Measurements from ENCODE around the gene FCHO2. TPM values are rescaled to one million over a fixed set of nuclear protein-coding genes. Genes with fewer than 3 reads are reported as not detected.

FCHO2 gene
- total and polyA plus RNA-seq, 2 of the 4 experiments (the other 2 are of a cell fraction), result 6.1 to 23.5 TPM

GRCh38 chr5:73129143-73129542 is 173.3 kb downstream of the FCHO2 start:
- TF ChIP-seq, protein P1, sequence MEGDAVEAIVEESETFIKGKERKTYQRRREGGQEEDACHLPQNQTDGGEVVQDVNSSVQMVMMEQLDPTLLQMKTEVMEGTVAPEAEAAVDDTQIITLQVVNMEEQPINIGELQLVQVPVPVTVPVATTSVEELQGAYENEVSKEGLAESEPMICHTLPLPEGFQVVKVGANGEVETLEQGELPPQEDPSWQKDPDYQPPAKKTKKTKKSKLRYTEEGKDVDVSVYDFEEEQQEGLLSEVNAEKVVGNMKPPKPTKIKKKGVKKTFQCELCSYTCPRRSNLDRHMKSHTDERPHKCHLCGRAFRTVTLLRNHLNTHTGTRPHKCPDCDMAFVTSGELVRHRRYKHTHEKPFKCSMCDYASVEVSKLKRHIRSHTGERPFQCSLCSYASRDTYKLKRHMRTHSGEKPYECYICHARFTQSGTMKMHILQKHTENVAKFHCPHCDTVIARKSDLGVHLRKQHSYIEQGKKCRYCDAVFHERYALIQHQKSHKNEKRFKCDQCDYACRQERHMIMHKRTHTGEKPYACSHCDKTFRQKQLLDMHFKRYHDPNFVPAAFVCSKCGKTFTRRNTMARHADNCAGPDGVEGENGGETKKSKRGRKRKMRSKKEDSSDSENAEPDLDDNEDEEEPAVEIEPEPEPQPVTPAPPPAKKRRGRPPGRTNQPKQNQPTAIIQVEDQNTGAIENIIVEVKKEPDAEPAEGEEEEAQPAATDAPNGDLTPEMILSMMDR (conservative IDR thresholded peaks at IDR 0.05; ENCODE audit: low read depth, low read length), result no peak
- TF ChIP-seq BHLHE40 (IDR thresholded peaks at IDR 0.05; ENCODE audit: low read depth, low read length), result no peak
- TF ChIP-seq, protein P2, sequence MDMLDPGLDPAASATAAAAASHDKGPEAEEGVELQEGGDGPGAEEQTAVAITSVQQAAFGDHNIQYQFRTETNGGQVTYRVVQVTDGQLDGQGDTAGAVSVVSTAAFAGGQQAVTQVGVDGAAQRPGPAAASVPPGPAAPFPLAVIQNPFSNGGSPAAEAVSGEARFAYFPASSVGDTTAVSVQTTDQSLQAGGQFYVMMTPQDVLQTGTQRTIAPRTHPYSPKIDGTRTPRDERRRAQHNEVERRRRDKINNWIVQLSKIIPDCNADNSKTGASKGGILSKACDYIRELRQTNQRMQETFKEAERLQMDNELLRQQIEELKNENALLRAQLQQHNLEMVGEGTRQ (IDR thresholded peaks at IDR 0.05; ENCODE audit: low read depth, low read length), result no peak
- no peak for TF ChIP-seq RCOR1 (IDR thresholded peaks at IDR 0.05; ENCODE audit: insufficient replicate concordance, low read length)
- no peak for TF ChIP-seq POLR2A (IDR thresholded peaks at IDR 0.05; ENCODE audit: low read depth, low read length)
- TF ChIP-seq NFE2L2 (IDR thresholded peaks at IDR 0.05; ENCODE audit: low read depth, low read length), result no peak
- TF ChIP-seq MXI1 (IDR thresholded peaks at IDR 0.05; ENCODE audit: borderline replicate concordance, low read depth, low read length), result no peak
- TF ChIP-seq SMC3 (IDR thresholded peaks at IDR 0.05; ENCODE audit: low read depth, low read length), result no peak
- no peak for TF ChIP-seq MAZ (IDR thresholded peaks at IDR 0.05; ENCODE audit: borderline replicate concordance, low read depth, low read length)
- no peak for TF ChIP-seq MAFK (IDR thresholded peaks at IDR 0.05; ENCODE audit: low read depth, low read length)
- TF ChIP-seq FOS (IDR thresholded peaks at IDR 0.05; ENCODE audit: low read depth, low read length), result no peak
- ATAC-seq (ENCODE audit: low read depth) (no peak), DNase-seq (no peak)
- in situ Hi-C loops (cut with MboI; ENCODE audit: low sequenced_read_pairs), result no loop called here
- Histone ChIP-seq H2BK20ac (ENCODE audit: low read depth, low read length) (no peak overlapping the region), H2BK15ac (ENCODE audit: low read depth, low read length) (no peak overlapping the region), H2AFZ (replicated peaks; ENCODE audit: low read length, poor library complexity) (no peak overlapping the region), H2BK120ac (ENCODE audit: low read depth, low read length) (no peak overlapping the region), H2AK9ac (replicated peaks; ENCODE audit: low read depth, low read length, poor library complexity) (no peak overlapping the region), H3K9me3 (ENCODE audit: control insufficient read depth, insufficient read depth, low read length) (no peaks in the 10 kb centered on the region), H3K36me3 (ENCODE audit: control insufficient read depth, insufficient read depth, low read length) (no peaks in the 10 kb centered on the region), H2AK5ac (ENCODE audit: low read depth, low read length) (no peak overlapping the region), H4K5ac (ENCODE audit: low read depth, low read length) (no peak overlapping the region), H3K23ac (ENCODE audit: low read depth, low read length) (no peak overlapping the region), H4K20me1 (ENCODE audit: insufficient read depth, low read length) (no peaks in the 10 kb centered on the region), H3K18ac (ENCODE audit: low read depth, low read length) (no peak overlapping the region), H3K4me1 (ENCODE audit: control insufficient read depth, insufficient read depth, low read length) (no peaks in the 10 kb centered on the region), H3K4ac (ENCODE audit: low read depth, low read length) (no peak overlapping the region), H4K91ac (ENCODE audit: insufficient read depth, low read depth, low read length) (no peak overlapping the region), H3K27me3 (ENCODE audit: control insufficient read depth, insufficient read depth, low read length) (no peaks in the 10 kb centered on the region; the same call in 1 of the 2 replicates), H3K9me1 (ENCODE audit: insufficient read depth, low read length) (no peaks in the 10 kb centered on the region), H3K56ac (ENCODE audit: extremely low read depth, insufficient read depth, low read length) (no peak overlapping the region), H3K4me2 (ENCODE audit: low read depth, low read length) (no peak overlapping the region), H3K4me3 (ENCODE audit: insufficient read depth, low read depth, low read length) (no peak overlapping the region), H2BK5ac (ENCODE audit: low read depth, low read length, poor library complexity, severe bottlenecking) (no peak overlapping the region), H3K79me1 (ENCODE audit: low read depth in 1 of 2, low read length in 2 of 2) (no peaks in the 10 kb centered on the region), H3K27ac (ENCODE audit: insufficient read depth, low read length) (no peak overlapping the region), H4K8ac (ENCODE audit: low read depth in 2 of 2, low read length in 2 of 2) (no peak overlapping the region), H3K14ac (replicated peaks; ENCODE audit: low read depth, low read length) (no peak overlapping the region), H3K9ac (ENCODE audit: low read depth, low read length) (no peak overlapping the region)
- ChIA-PET POLR2A (ENCODE audit: unreplicated experiment) (no interaction called here), CTCF (no interaction called here)
- 86% methylated on average over 1 of the region's 5 CpGs; no CpG with 5 or more reads in 1 of the 2 experiments for WGBS, 2 experiments (ENCODE audit: extremely low coverage in 2 of 2, insufficient read length in 1 of 2)
- BruUV-seq (replicated peaks), result no TSS peak
- intact Hi-C loops (cut with micrococcal nuclease), result no loop called here
- dilution Hi-C loops (cut with HindIII; ENCODE audit: low sequenced_read_pairs, unreplicated experiment), result no loop called here

All from IMR-90 (cell line).